ENCODE measurements around the gene ATAD3A. TPM values are rescaled to one million over a fixed set of nuclear protein-coding genes. Genes with fewer than 3 reads are reported as not detected.

The ATAD3A gene
- total and polyA plus RNA-seq, 3 donors from 2014 or later: 22.0 to 37.4 (median 35.7) TPM

DNA sequence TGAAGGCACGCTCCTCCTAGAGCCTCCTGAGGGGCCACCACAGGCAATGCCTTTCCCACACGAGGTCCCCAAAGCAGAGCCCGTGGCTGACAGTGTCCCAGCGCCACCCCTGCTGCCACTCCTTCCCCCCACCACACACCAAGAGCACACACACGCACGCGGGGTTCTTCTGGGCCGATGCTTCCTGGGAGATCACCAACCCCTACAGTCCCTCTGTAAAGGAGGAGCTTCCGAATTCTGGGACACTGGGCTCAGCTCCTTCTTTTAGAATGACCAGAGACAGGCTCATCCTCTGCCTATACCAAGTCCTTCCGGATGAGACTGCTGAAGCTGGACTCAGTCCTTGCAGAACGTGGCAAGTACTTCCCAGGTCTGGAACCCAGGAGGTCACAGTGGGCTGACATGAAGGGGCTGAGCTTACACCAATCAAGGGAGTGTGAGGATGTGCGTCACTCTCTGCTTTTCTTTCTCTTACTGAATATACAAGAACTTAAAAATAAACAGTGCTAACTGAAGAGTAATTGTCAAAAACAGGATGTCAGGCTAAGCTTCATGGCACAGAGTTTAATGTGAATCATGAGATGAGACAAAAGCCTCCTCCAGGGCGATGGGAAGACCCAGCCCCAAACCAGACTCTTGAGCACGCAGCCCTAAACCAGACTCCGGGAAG lies 50.0 kb downstream of the ATAD3A start:
- Histone ChIP-seq H3K36me3 (ENCODE audit: low read depth, missing control alignments) (no peaks in the 10 kb centered on the region), H3K9me3 (no peaks in the 10 kb centered on the region), H3K4me3 (no peak overlapping the region), H3K27ac (no peak overlapping the region), H3K27me3 (no peaks in the 10 kb centered on the region), H3K4me1 (peaks cover 5% of the 10 kb centered on the region)
- intact Hi-C loops (cut with DNase I; ENCODE audit: low total_unique reads): no loop called here
- WGBS, 2 donors: 85 to 88% methylated on average over 12 to 15 of the region's 15 CpGs
- TF ChIP-seq POLR2A (IDR thresholded peaks at IDR 0.05): no peak
- TF ChIP-seq, protein P1, sequence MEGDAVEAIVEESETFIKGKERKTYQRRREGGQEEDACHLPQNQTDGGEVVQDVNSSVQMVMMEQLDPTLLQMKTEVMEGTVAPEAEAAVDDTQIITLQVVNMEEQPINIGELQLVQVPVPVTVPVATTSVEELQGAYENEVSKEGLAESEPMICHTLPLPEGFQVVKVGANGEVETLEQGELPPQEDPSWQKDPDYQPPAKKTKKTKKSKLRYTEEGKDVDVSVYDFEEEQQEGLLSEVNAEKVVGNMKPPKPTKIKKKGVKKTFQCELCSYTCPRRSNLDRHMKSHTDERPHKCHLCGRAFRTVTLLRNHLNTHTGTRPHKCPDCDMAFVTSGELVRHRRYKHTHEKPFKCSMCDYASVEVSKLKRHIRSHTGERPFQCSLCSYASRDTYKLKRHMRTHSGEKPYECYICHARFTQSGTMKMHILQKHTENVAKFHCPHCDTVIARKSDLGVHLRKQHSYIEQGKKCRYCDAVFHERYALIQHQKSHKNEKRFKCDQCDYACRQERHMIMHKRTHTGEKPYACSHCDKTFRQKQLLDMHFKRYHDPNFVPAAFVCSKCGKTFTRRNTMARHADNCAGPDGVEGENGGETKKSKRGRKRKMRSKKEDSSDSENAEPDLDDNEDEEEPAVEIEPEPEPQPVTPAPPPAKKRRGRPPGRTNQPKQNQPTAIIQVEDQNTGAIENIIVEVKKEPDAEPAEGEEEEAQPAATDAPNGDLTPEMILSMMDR (IDR thresholded peaks at IDR 0.05): no peak
- no peak for DNase-seq

DNA sequence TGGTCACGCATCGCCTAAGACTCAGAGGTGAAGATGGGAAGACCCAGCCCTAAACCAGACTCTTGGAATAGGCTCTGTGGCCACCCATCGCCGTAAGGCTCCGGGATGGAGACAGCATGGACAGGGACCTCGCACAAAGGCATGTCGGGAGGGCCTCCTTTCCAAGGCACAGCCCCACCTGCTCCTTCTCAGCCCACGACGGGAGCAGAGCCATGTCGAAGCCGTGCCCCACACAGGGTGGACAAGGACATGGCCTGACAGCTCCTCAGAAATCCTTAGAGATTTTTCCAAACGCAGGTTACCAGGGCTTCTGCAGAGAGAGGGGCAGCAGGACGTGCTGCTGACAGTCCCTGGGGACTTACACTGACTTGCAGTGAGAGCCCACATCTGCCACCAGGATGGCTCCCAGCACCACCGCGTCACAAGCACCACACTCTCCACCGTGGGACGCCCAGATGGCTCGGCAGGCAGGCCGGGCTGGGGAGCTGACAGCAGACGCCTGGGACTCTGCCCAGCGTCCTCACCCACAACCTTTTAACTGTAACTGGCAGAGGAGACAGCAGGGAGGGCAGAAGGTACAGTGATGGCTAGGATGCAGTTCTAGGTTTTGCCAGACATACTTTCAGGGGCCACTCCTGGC lies 50.7 kb downstream of the ATAD3A start:
- TF ChIP-seq, protein P1 (IDR thresholded peaks at IDR 0.05): no peak
- TF ChIP-seq POLR2A (IDR thresholded peaks at IDR 0.05): no peak
- Histone ChIP-seq H3K4me3 (no peak overlapping the region), H3K36me3 (ENCODE audit: low read depth, missing control alignments) (no peaks in the 10 kb centered on the region), H3K27ac (no peak overlapping the region), H3K27me3 (no peaks in the 10 kb centered on the region), H3K9me3 (no peaks in the 10 kb centered on the region), H3K4me1 (peaks cover 10% of the 10 kb centered on the region)
- DNase-seq: no peak
- WGBS, 2 donors: 83 to 85% methylated on average over 13 to 19 of the region's 21 CpGs
- intact Hi-C loops (cut with DNase I; ENCODE audit: low total_unique reads): no loop called here

DNA sequence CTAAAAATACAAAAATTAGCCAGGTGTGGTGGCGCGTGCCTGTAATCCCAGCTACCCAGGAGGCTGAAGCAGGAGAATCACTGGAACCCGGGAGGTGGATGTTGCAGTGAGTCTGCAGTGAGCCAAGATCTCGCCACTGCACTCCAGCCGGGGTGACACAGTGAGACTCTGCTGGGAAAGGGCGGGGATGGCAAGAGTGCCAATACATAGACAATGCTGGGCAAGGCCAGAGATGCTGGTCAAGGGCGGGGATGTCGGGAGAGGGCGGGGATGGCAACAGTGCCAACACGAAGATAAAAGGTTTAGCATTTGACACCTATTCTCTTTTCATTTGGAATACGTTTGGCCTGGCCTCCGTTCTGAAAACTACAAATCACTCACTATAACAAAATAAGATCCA lies 51.7 kb downstream of the ATAD3A start:
- Histone ChIP-seq H3K4me3 (no peak overlapping the region), H3K36me3 (ENCODE audit: low read depth, missing control alignments) (no peaks in the 10 kb centered on the region), H3K27ac (no peak overlapping the region), H3K9me3 (no peaks in the 10 kb centered on the region), H3K4me1 (peaks cover 18% of the 10 kb centered on the region), H3K27me3 (no peaks in the 10 kb centered on the region)
- 89% methylated on average over 12 of the region's 12 CpGs for WGBS, 2 donors
- TF ChIP-seq, protein P1 (IDR thresholded peaks at IDR 0.05): no peak
- TF ChIP-seq POLR2A (IDR thresholded peaks at IDR 0.05): no peak
- intact Hi-C loops (cut with DNase I; ENCODE audit: low total_unique reads): no loop called here
- no peak for DNase-seq

DNA sequence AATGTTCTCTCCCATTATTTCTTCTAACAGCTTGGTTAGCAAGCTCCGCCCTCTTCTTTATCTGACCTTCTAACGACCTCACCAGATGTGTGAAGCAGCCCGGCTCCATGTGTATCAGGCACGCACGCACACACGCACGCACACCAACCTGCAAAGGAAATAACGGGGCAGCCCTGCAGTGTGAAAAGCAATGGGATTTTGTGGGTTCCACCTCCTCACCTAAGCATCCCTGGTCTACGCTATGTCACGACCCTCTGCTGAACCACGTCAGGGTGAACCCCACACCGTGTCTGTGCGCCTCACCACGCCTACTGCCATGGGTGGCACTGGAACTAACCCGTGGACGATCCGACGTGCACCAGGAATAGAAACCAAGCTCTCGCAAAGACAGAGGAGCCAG lies 52.3 kb downstream of the ATAD3A start:
- no peaks in the 10 kb centered on the region for H3K27me3 ChIP-seq
- no peak for DNase-seq
- 74 to 82% methylated on average over 14 to 19 of the region's 19 CpGs for WGBS, 2 donors
- no peak overlapping the region for H3K27ac ChIP-seq
- intact Hi-C loops (cut with DNase I; ENCODE audit: low total_unique reads): no loop called here
- H3K36me3 ChIP-seq (ENCODE audit: low read depth, missing control alignments): no peaks in the 10 kb centered on the region
- peaks cover 17% of the 10 kb centered on the region for H3K4me1 ChIP-seq
- H3K9me3 ChIP-seq: no peaks in the 10 kb centered on the region
- TF ChIP-seq, protein P1 (IDR thresholded peaks at IDR 0.05): no peak
- TF ChIP-seq POLR2A (IDR thresholded peaks at IDR 0.05): no peak
- H3K4me3 ChIP-seq: no peak overlapping the region
